AG09309 (cell line): ENCODE results near the gene TGOLN2.
A peak's percentile ranks its signal among the peaks of the same experiment; 100 is the strongest.
"Not testable (repeated sequence)": the region's sequence is repeated elsewhere in the genome, so short reads cannot be mapped to it uniquely, and the experiment has no call there.

Experiments
- DNase-seq: peaks from one replicate; pipeline ENCODE4 v3.0.0-alpha.2; 2010; ENCODE audit warnings: low read depth
- H3K4me3 ChIP-seq: 2 replicates; pipeline ENCODE4 v1.5.1; 2011; ENCODE audit warnings: mild to moderate bottlenecking, low read depth, low read length, moderate library complexity; ENCODE audit not compliant: control insufficient read depth
- TF ChIP-seq, protein P1 (sequence below): IDR thresholded peaks from 2 replicates; pipeline ENCODE4 v1.5.1; 2011; ENCODE audit warnings: mild to moderate bottlenecking, low read depth, low read length, inconsistent platforms; ENCODE audit not compliant: insufficient read depth, control insufficient read depth; ENCODE audit errors: missing control alignments

The TGOLN2 gene

DNA sequence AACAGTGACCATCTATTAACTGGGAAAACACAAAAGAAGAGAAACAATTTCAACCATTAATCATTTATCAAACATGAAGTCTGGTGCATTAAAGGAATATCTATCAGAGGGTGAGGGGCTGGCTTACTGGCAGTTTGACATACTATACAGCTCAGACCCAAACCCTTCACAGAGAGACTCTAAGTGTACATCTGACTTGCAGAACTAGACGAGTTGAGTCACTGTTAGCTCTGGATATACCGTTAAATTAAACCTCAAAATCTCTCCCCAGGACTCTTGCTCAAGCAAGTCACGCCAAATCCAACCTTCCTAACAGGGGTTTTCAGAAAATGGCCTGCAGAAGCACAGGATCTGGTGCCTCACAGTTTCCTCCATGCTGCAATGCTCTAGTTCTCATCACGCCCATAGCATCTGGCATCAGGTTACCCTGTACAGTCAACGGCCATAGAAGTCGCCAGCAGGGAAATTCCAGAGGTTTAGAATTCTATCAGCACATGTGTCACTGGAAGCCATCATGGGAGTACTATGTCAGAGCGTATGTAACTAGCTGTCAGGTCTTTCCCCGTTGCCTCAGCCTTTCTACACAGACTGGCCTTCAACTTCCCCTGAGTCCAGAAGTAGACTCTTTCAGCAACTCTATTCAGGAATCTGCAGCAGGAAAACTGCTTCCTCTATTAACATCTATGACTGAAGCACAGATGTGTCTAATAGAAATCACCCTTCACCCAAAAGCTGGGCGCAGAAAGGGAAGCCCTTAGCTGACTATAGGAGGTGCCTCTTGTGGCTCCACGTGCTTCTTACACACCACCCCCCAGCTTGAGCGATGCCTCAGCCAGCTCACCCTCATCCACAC is 9.3 kb downstream of the TGOLN2 start:
- no peak overlapping the region for H3K4me3 ChIP-seq
- TF ChIP-seq, protein P1, sequence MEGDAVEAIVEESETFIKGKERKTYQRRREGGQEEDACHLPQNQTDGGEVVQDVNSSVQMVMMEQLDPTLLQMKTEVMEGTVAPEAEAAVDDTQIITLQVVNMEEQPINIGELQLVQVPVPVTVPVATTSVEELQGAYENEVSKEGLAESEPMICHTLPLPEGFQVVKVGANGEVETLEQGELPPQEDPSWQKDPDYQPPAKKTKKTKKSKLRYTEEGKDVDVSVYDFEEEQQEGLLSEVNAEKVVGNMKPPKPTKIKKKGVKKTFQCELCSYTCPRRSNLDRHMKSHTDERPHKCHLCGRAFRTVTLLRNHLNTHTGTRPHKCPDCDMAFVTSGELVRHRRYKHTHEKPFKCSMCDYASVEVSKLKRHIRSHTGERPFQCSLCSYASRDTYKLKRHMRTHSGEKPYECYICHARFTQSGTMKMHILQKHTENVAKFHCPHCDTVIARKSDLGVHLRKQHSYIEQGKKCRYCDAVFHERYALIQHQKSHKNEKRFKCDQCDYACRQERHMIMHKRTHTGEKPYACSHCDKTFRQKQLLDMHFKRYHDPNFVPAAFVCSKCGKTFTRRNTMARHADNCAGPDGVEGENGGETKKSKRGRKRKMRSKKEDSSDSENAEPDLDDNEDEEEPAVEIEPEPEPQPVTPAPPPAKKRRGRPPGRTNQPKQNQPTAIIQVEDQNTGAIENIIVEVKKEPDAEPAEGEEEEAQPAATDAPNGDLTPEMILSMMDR = no peak
- DNase-seq = peak; percentile 83

DNA sequence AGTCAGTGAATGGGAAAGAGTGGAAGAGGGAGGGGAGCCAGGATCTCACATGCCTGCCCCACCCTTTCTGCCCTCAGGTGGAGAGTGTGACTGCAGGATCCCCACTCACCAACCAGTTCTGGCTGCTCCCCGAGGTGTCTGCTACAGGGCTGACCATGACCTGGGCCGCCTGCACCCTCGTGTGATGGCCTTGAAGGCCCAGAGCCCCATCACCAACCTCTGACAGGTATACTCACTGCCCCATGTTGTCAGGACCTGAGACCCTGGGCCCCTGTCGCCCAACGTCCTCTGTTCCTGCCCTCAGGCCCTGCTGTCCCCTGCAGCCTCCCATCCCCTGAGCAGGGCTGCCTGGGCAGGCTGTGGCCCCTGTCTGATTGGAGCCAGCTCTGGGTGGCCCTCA is 11.9 kb downstream of the TGOLN2 start:
- not testable (repeated sequence) for H3K4me3 ChIP-seq, DNase-seq

DNA sequence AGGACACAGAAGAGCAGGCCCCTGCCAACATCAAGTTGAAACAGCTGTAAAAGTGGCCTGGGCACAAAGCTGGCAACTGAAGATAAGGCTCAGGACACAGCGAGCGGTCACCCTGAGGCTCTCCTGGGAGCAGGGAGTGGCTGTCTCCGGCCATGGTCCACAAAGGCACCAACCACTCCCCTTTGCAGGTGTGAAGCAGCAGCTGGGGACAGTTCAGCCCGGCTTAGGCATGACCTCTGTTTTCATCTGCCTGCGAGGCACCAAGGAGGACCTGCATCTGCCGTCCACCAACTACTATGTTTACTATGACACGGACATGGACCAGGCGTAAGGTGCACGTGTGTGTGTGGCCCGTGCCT is 12.9 kb downstream of the TGOLN2 start:
- no peak for DNase-seq
- TF ChIP-seq, protein P1 = no peak
- no peak overlapping the region for H3K4me3 ChIP-seq

DNA sequence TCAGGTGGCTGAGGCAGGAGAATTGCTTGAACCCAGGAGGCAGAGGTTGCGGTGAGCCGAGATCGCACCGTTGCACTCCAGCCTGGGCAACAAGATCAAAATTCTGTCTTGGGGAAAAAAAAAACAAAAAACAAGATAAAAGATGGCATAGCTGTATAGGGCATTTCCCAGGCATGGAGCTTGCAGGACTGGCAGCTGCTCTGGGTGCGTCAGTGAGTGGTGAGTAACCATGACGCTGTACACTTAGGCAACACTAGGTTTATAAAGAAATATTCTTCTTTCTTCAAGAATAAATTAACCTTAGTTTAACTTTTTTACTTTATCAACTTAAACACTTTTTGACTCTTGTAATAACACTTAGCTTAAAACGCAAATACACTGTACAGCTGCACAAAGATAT is 15.4 kb downstream of the TGOLN2 start:
- peak; percentile 71 for DNase-seq
- H3K4me3 ChIP-seq = no peak overlapping the region
- TF ChIP-seq, protein P1 = no peak

DNA sequence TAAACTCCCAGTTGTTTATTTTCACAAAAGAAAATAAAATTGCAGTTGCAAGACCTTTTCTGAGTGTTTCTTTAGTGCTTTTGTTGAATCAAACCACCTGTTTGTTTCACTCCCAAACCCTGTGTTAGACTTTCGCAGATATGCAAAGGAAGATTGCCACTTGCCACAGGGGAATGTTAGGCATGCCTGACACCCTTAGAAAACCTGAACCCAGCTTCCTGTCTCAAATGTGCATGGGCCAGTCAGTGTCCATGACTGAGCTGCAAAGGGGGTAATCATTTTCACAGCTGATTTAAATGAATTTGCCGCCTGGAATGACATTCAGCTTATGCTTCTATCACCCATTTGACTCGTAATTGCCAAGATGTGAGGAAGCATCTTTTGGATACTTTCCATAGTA is 17.5 kb downstream of the TGOLN2 start:
- no peak for DNase-seq
- TF ChIP-seq, protein P1 = no peak
- no peak overlapping the region for H3K4me3 ChIP-seq

DNA sequence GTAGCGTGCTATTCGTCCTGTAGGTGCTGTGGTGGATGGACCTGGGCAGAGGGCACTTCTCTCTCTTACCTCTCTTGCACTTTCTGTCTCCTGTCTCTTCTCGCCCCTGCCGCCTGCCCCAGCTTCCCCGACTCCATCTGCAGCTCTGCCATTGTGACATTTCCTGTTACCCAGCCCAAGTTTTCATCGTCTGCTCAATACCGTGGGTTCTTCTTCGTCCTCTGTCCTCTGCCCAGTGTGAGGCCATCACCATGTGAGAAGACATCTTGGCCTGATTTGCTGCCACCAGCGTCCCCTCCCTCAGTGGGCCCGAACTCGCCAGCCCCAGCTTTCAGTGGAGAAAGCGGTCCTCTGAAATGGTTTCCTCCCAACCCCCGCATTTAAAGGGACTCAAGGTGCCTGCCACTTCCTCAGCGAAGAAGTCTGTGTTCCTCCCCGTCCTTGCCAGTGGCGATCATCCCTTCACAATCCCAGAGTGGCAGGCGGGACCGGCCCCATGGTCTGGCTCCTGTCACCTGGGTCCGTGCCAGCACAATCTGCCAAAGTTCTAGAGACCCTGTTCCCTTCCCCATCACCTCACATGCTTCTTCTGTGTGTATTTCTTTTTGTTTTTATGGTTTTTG is 18.0 kb downstream of the TGOLN2 start:
- TF ChIP-seq, protein P1 = no peak
- no peak overlapping the region for H3K4me3 ChIP-seq
- DNase-seq = no peak

DNA sequence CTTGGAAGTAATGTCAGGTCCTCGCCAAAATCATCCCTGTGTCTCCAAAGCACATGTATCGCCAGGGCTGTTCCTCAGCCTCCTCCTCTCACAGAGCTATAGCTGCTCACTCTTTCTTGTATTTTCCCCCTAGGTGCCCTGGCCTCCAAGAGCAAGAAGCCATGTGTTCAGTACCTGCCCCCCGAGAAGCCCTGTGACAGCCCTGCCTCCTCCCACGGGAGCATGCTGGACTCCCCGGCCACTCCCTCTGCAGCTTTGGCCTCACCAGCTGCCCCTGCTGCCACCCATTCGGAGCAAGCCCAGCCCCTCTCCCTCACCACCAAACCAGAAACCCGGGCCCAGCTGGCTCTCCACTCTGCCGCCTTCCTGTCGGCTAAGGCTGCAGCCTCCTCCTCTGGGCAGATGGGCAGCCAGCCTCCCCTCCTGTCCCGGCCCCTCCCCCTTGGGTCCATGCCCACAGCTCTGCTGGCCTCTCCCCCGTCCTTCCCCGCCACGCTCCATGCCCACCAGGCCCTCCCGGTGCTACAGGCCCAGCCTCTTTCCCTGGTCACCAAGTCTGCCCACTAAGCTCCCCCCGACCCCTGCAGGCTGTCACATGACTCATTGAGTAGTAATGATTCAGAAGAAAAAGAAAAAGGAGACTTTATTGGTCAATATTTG is 18.8 kb downstream of the TGOLN2 start:
- no peak for DNase-seq
- no peak overlapping the region for H3K4me3 ChIP-seq
- TF ChIP-seq, protein P1 = no peak
